Measurements from ENCODE around the gene TIAM1.

Gene TIAM1

DNA sequence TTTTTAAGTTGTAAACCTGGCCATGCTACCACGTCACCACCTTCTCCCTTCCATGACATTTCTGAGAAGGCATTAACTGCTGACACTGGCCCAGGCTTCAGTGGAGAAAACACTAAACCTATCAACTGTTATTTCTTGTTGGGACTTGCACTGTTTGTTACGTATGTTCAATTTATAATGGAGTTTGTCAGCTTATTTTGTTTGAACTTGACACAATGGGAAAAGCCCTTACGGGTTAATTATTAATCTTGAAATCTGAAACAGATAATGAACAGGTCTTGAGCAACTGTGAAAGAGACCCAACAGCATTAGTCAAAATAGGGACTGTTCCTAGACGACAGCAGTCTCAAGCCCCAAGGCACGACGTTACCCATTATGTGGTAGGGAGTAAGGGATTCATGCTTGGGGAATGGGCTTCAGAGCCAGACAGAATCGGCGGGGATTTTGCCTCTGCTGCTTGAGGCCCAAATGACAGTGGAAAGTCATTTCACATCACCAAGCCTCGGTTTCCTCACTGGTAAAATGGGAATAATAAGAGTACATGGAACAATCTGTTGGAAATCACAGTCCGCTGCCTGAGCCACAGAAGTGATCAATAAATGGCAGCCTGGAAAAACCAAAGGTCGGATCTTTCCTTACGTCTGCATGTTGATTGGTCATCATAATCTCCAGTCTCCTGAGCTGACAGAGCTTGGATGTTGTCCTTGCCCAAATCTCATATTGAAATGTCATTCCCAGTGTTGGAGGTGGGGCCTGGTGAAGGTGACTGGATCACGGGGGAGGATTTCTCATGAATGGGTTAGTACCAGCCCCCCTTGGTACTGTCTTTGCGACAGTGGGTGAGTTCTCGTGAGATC lies 44.5 kb downstream of the TIAM1 start:
- DNase-seq (ENCODE audit: low spot score), result no peak

DNA sequence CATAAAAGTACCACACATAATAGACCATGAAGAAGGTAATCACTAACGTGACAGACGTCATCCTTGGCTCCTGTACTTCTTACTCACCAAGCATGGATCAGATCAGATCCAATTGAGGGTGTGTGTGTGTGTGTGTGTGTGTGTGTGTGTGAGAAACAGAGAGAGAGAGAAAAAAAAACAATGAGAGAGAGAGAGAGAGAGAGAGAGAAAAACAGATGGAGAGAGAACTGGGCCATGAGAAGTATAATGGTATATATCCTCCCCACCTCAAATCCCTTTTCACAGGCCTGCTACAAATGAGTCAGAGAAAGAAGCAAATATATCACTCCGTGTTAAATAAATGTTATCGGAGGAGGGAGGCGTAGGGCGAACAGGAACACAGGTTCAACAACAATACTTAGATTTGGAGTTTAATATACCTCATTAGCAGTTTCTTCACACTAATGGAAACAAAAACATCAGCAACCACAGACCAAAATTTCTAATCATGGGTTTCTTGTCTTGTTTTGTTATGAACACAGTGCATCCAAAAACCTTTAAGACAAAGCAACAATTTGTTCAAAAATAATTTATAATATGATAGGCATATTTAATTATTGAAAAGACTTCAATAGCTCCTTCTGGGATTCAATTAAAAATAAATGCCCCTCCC lies 45.3 kb downstream of the TIAM1 start:
- TF ChIP-seq, protein P1, sequence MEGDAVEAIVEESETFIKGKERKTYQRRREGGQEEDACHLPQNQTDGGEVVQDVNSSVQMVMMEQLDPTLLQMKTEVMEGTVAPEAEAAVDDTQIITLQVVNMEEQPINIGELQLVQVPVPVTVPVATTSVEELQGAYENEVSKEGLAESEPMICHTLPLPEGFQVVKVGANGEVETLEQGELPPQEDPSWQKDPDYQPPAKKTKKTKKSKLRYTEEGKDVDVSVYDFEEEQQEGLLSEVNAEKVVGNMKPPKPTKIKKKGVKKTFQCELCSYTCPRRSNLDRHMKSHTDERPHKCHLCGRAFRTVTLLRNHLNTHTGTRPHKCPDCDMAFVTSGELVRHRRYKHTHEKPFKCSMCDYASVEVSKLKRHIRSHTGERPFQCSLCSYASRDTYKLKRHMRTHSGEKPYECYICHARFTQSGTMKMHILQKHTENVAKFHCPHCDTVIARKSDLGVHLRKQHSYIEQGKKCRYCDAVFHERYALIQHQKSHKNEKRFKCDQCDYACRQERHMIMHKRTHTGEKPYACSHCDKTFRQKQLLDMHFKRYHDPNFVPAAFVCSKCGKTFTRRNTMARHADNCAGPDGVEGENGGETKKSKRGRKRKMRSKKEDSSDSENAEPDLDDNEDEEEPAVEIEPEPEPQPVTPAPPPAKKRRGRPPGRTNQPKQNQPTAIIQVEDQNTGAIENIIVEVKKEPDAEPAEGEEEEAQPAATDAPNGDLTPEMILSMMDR (IDR thresholded peaks at IDR 0.05), result no peak
- Histone ChIP-seq H3K4me3 (no peak overlapping the region), H3K27ac (no peak overlapping the region)
- DNase-seq (ENCODE audit: low spot score), result no peak

More for the DNA sequence above, 44.5 kb downstream of the TIAM1 start:
- Histone ChIP-seq H3K4me3 (no peak overlapping the region), H3K27ac (no peak overlapping the region)
- TF ChIP-seq, protein P1 (IDR thresholded peaks at IDR 0.05), result no peak

GRCh38 chr21:31297806-31298205 lies 46.3 kb downstream of the TIAM1 start:
- TF ChIP-seq, protein P1 (IDR thresholded peaks at IDR 0.05), result no peak
- Histone ChIP-seq H3K27ac (no peak overlapping the region), H3K4me3 (no peak overlapping the region)
- no peak for DNase-seq (ENCODE audit: low spot score)

DNA sequence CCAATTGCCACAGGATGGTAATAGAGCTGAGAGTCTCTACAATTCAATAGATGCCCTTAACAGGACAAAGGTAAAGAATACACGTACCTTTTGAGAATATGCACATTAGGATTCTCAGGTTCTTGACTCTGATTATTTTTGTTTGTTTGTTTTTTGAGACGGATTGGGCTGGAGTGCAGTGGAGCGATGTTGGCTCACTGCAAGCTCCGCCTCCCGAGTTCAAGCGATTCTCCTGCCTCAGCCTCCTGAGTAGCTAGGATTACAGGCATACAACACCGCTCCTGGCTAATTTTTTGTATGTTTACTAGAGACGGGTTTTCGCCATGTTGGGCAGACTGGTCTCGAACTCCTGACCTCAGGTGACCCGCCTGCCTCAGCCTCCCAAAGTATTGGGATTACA lies 48.4 kb downstream of the TIAM1 start:
- Histone ChIP-seq H3K27ac (no peak overlapping the region), H3K4me3 (no peak overlapping the region)
- DNase-seq (ENCODE audit: low spot score), result no peak
- TF ChIP-seq, protein P1 (IDR thresholded peaks at IDR 0.05), result no peak

- no peak for DNase-seq (ENCODE audit: low spot score)
- no peak overlapping the region for H3K4me3 ChIP-seq
- TF ChIP-seq, protein P1 (IDR thresholded peaks at IDR 0.05), result no peak
- no peak overlapping the region for H3K27ac ChIP-seq
Measured at GRCh38 chr21:31294691-31295090, 49.4 kb downstream of the TIAM1 start.

GRCh38 chr21:31293986-31294385 lies 50.1 kb downstream of the TIAM1 start:
- DNase-seq (ENCODE audit: low spot score), result no peak
- Histone ChIP-seq H3K27ac (no peak overlapping the region), H3K4me3 (no peak overlapping the region)
- TF ChIP-seq, protein P1 (IDR thresholded peaks at IDR 0.05), result no peak
